Glomerular endothelial cell (primary cell): Measurements from ENCODE around the gene DUSP7. TPM values are rescaled to one million over a fixed set of nuclear protein-coding genes. Genes with fewer than 3 reads are reported as not detected.
"Not testable (repeated sequence)": the region's sequence is repeated elsewhere in the genome, so short reads cannot be mapped to it uniquely, and the experiment has no call there.

Experiments used
- DNase-seq: peaks from one replicate; pipeline ENCODE4 v3.0.0-alpha.2; 2011; ENCODE audit warnings: low read depth, low spot score; ENCODE audit errors: extremely low read depth
- total RNA-seq: library from RNA; depleted of rRNA; stranded (reverse); fragments of >200 nt; gene quantifications from 2 replicates; pipeline ENCODE4 v1.2.3, GENCODE V29; 2015

Gene DUSP7
- total RNA-seq, 1 donor from 2014 or later: 23.8 TPM

- no peak for DNase-seq
Observed at GRCh38 chr3:52050571-52050970, 5.8 kb downstream of the DUSP7 start.

GRCh38 chr3:52049503-52049902, 6.9 kb downstream of the DUSP7 start:
- no peak for DNase-seq

GRCh38 chr3:52047295-52047960, 8.9 kb downstream of the DUSP7 start:
- DNase-seq: no peak

- no peak for DNase-seq
Observed at GRCh38 chr3:52046902-52047239, 9.5 kb downstream of the DUSP7 start.

- DNase-seq: peak; percentile 70
Observed at GRCh38 chr3:52046186-52046901, 10.0 kb downstream of the DUSP7 start.

GRCh38 chr3:52044869-52045619, 11.3 kb downstream of the DUSP7 start:
- DNase-seq: no peak

GRCh38 chr3:52043750-52044149, 12.6 kb downstream of the DUSP7 start:
- no peak for DNase-seq

GRCh38 chr3:52043039-52043438, 13.3 kb downstream of the DUSP7 start:
- not testable (repeated sequence) for DNase-seq

GRCh38 chr3:52041118-52041731, 15.1 kb downstream of the DUSP7 start:
- no peak for DNase-seq

GRCh38 chr3:52040600-52040999, 15.8 kb downstream of the DUSP7 start:
- DNase-seq: no peak

- no peak for DNase-seq
Observed at GRCh38 chr3:52039846-52040245, 16.5 kb downstream of the DUSP7 start.

- DNase-seq: no peak
Observed at GRCh38 chr3:52039426-52039825, 16.9 kb downstream of the DUSP7 start.

GRCh38 chr3:52038227-52038626, 18.1 kb downstream of the DUSP7 start:
- no peak for DNase-seq

- no peak for DNase-seq
Observed at GRCh38 chr3:52037291-52037690, 19.1 kb downstream of the DUSP7 start.

GRCh38 chr3:52036829-52037228, 19.5 kb downstream of the DUSP7 start:
- DNase-seq: no peak

GRCh38 chr3:52036222-52036694, 20.1 kb downstream of the DUSP7 start:
- DNase-seq: no peak

- DNase-seq: no peak
Observed at GRCh38 chr3:52034651-52035050, 21.7 kb downstream of the DUSP7 start.

GRCh38 chr3:52034212-52034611, 22.2 kb downstream of the DUSP7 start:
- DNase-seq: no peak

GRCh38 chr3:52033748-52034147, 22.6 kb downstream of the DUSP7 start:
- not testable (repeated sequence) for DNase-seq

GRCh38 chr3:52032702-52033408, 23.5 kb downstream of the DUSP7 start:
- no peak for DNase-seq

GRCh38 chr3:52031896-52032295, 24.5 kb downstream of the DUSP7 start:
- no peak for DNase-seq
